BJ (cell line): ENCODE results near the gene SLC12A5. TPM values are rescaled to one million over a fixed set of nuclear protein-coding genes. Genes with fewer than 3 reads are reported as not detected.

Experiments used
- CTCF ChIA-PET: fragments of 350-600 bp; formaldehyde crosslinking; extraction: SDS; loops from one replicate; lab custom pipeline; 2021; ENCODE audit warnings: antibody characterized with exemption, inconsistent platforms; lab: Yijun Ruan, JAX
- POLR2A ChIA-PET: fragments of 300-600 bp; sonication (Branson Sonifier 250); formaldehyde crosslinking; extraction: SDS; loops from one replicate; lab custom pipeline; 2021; ENCODE audit warnings: antibody characterized with exemption; lab: Charles Lee
- DNase-seq: peaks from one replicate; pipeline ENCODE4 v3.0.0-alpha.2; 2011; ENCODE audit warnings: low read depth
- H3K27me3 ChIP-seq: 2 replicates; pipeline ENCODE4 v1.6.0; 2011; ENCODE audit warnings: low read length; ENCODE audit not compliant: control insufficient read depth, insufficient read depth
- H3K36me3 ChIP-seq: 2 replicates; pipeline ENCODE4 v1.5.1; 2011; ENCODE audit warnings: low read length; ENCODE audit not compliant: control insufficient read depth, insufficient read depth
- H3K4me3 ChIP-seq: 2 replicates; pipeline ENCODE4 v1.5.1; 2011; ENCODE audit warnings: low read depth, mild to moderate bottlenecking, control low read depth, low read length
- CTCF ChIP-seq: IDR thresholded peaks from 2 replicates; pipeline ENCODE4 v1.5.1; 2011; ENCODE audit warnings: low read depth, mild to moderate bottlenecking, control low read depth, inconsistent platforms, low read length, moderate library complexity; ENCODE audit not compliant: insufficient read depth
- polyA plus RNA-seq: library from polyadenylated mRNA; depleted of rRNA; stranded (reverse); fragments of >200 nt; gene quantifications from 2 replicates; pipeline ENCODE4 v1.2.3, GENCODE V29; 2011

SLC12A5 gene
- polyA plus RNA-seq, 1 experiment: 0.61 TPM

- POLR2A ChIA-PET: no interaction called here
- H3K4me3 ChIP-seq: no peak overlapping the region
- H3K27me3 ChIP-seq: peaks cover 32% of the 10 kb centered on the region
- no peak for TF ChIP-seq CTCF
- no peak for DNase-seq
- CTCF ChIA-PET: interaction anchor here (1.0 to 4.6 kb wide), 2 partner anchors 11 to 15 kb away, joined by 5 to 30 read pairs; no protein-coding TSS in a partner anchor
- no peaks in the 10 kb centered on the region for H3K36me3 ChIP-seq
Measured at GRCh38 chr20:46002008-46002407, 27.0 kb upstream of the SLC12A5 start.

- DNase-seq: no peak
- TF ChIP-seq CTCF: no peak
- peaks cover 36% of the 10 kb centered on the region for H3K27me3 ChIP-seq
- POLR2A ChIA-PET: no interaction called here
- H3K4me3 ChIP-seq: no peak overlapping the region
- CTCF ChIA-PET: interaction anchor here (1.0 to 3.4 kb wide), 2 partner anchors 10 to 17 kb away, joined by 3 to 25 read pairs; no protein-coding TSS in a partner anchor
- no peaks in the 10 kb centered on the region for H3K36me3 ChIP-seq
Measured at GRCh38 chr20:46004187-46004586, 24.8 kb upstream of the SLC12A5 start.

- DNase-seq: no peak
- Histone ChIP-seq H3K36me3 (no peaks in the 10 kb centered on the region), H3K4me3 (no peak overlapping the region), H3K27me3 (peaks cover 40% of the 10 kb centered on the region)
- no peak for TF ChIP-seq CTCF
- ChIA-PET POLR2A (no interaction called here), CTCF (interaction anchor here (0.7 to 3.4 kb wide), 4 partner anchors 9 to 1568 kb away, joined by 3 to 25 read pairs (median 4); no protein-coding TSS in a partner anchor)
Measured at GRCh38 chr20:46004889-46005473, 24.0 kb upstream of the SLC12A5 start.

GRCh38 chr20:46006022-46006705 is 22.9 kb upstream of the SLC12A5 start:
- TF ChIP-seq CTCF: no peak
- POLR2A ChIA-PET: no interaction called here

GRCh38 chr20:46006964-46007363 is 22.1 kb upstream of the SLC12A5 start:
- H3K4me3 ChIP-seq: no peak overlapping the region
- H3K36me3 ChIP-seq: no peaks in the 10 kb centered on the region
- peaks cover 49% of the 10 kb centered on the region for H3K27me3 ChIP-seq
- ChIA-PET CTCF (interaction anchor here (0.6 to 1.9 kb wide), 2 partner anchors 20 to 368 kb away, joined by 3 to 6 read pairs; no protein-coding TSS in a partner anchor), POLR2A (no interaction called here)
- no peak for TF ChIP-seq CTCF
- no peak for DNase-seq

More at GRCh38 chr20:46006022-46006705, 22.9 kb upstream of the SLC12A5 start:
- CTCF ChIA-PET: interaction anchor here (0.6 to 3.4 kb wide), 2 partner anchors 8 to 369 kb away, joined by 3 to 25 read pairs; no protein-coding TSS in a partner anchor
- H3K36me3 ChIP-seq: no peaks in the 10 kb centered on the region
- no peak overlapping the region for H3K4me3 ChIP-seq
- DNase-seq: no peak
- peaks cover 47% of the 10 kb centered on the region for H3K27me3 ChIP-seq
